C4-2B (cell line): ENCODE data around the gene CALCOCO1.

ENCODE experiments used
- CTCF ChIP-seq: fragments of 450-650 bp; conservative IDR thresholded peaks from 2 replicates; pipeline ENCODE4 v1.5.1; 2017; ENCODE audit warnings: mild to moderate bottlenecking
- ZFX ChIP-seq: fragments of 450-650 bp; IDR thresholded peaks from 2 replicates; pipeline ENCODE4 v1.6.1; 2017

DNA sequence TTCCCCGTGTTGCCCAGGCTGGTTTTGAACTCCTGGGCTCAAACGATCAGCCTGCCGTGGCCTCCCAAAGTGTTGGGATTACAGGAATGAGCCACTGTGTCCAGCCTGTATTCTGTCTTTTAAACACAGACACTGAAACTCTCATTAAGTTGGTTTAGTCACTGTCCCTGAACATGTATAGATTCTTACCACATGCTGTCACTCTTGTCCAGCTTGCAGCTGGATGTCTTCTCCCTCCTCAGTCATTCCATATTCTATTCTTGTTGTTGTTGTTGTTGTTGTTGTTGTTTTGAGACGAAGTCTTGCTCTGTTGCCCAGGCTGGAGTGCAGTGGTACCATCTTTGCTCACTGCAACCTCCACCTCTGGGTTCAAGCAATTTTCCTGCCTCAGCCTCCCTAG lies 39.1 kb downstream of the CALCOCO1 start:
- TF ChIP-seq CTCF, result no peak
- TF ChIP-seq ZFX, result no peak
